ENCODE results near the gene USP49. TPM values are rescaled to one million over a fixed set of nuclear protein-coding genes. Genes with fewer than 3 reads are reported as not detected.

The USP49 gene
- total and polyA plus RNA-seq, 4 donors: 6.0 to 19.1 (median 12.4) TPM

DNA sequence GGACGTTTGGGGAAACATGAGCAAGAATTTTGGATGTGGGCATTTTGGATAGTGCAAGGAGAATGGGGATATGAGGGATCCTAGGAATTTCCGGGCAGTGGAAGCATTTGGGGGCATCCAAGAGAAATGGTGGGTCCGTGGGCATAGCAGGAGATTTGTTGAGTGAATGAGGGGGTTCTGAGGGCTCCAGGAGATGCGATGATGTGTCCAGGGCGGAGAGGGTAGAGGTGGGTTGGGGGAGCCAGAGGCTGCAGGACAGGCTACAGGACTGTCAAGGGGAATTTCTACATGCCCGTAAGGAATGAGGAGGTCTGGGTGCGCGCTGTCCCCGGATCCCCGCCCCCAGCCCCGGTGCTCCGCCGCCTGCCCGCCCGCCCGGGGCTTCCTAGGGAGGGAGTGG, 115.8 kb downstream of the USP49 start:
- H3K4me1 ChIP-seq (ENCODE audit: control insufficient read depth, insufficient read depth, low read length): peaks cover 19% of the 10 kb centered on the region
- H3K36me3 ChIP-seq (ENCODE audit: control insufficient read depth, insufficient read depth, low read length): peaks cover 30% of the 10 kb centered on the region
- no peaks in the 10 kb centered on the region for H3K27me3 ChIP-seq (ENCODE audit: control insufficient read depth, insufficient read depth, low read length)
- peak overlapping the region; percentile 55 for H3K4me3 ChIP-seq (ENCODE audit: low read depth, low read length)
- under 1% methylated on average over 11 of the region's 16 CpGs for WGBS (ENCODE audit: insufficient coverage)
- DNase-seq (ENCODE audit: low read depth in 4 of 6, low spot score in 6 of 6): no peak
- H3K9me3 ChIP-seq (ENCODE audit: control insufficient read depth, insufficient read depth, low read length): no peaks in the 10 kb centered on the region
- no peak overlapping the region for H3K27ac ChIP-seq (ENCODE audit: low read depth, low read length)

GRCh38 chr6:41778895-41779294, 116.3 kb downstream of the USP49 start:
- Histone ChIP-seq H3K27ac (ENCODE audit: low read depth, low read length) (no peak overlapping the region), H3K9me3 (ENCODE audit: control insufficient read depth, insufficient read depth, low read length) (no peaks in the 10 kb centered on the region), H3K36me3 (ENCODE audit: control insufficient read depth, insufficient read depth, low read length) (peaks cover 34% of the 10 kb centered on the region), H3K4me1 (ENCODE audit: control insufficient read depth, insufficient read depth, low read length) (peaks cover 19% of the 10 kb centered on the region), H3K27me3 (ENCODE audit: control insufficient read depth, insufficient read depth, low read length) (no peaks in the 10 kb centered on the region), H3K4me3 (ENCODE audit: low read depth, low read length) (peak overlapping the region; percentile 55)
- DNase-seq (ENCODE audit: low read depth in 4 of 6, low spot score in 6 of 6): no peak
- no CpG with 5 or more reads among the region's 6 CpGs for WGBS (ENCODE audit: insufficient coverage)

DNA sequence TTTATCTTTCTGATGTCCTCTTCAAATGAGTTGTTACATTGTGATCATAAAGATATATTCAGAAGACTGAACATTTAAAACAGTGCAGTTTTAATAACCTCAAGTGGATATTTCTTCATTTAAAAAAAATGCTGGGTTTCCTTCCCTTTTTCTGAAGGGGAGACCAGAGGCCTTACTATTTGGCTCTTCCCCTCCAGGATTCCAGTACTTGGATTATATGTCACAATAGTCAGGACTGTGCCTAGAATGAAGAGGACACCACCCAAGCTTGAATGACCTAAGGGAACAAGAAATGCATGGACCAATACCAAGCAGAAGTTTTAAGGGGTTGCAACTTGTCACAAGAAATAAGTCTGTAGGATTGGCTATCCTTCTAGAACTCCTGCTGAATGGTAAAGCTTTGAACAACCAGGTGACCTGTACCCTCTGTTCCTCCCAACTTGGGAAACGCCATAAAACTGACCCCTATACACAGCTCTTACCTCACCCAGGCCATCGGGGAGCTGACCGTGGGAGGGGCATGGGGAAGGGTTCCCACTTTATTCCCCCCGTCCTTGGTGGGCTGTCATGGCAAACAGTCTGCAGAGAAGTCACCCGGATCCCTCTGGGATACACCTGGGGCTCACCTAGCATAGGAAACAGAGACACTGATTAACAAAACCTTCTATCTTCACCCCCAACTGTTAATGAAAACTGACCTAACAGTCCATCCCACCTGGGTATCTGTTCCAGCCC, 117.5 kb downstream of the USP49 start:
- peaks cover 19% of the 10 kb centered on the region for H3K4me1 ChIP-seq (ENCODE audit: control insufficient read depth, insufficient read depth, low read length)
- H3K27me3 ChIP-seq (ENCODE audit: control insufficient read depth, insufficient read depth, low read length): no peaks in the 10 kb centered on the region
- H3K4me3 ChIP-seq (ENCODE audit: low read depth, low read length): no peak overlapping the region
- no peak for DNase-seq (ENCODE audit: low read depth in 4 of 6, low spot score in 6 of 6)
- no peak overlapping the region for H3K27ac ChIP-seq (ENCODE audit: low read depth, low read length)
- H3K36me3 ChIP-seq (ENCODE audit: control insufficient read depth, insufficient read depth, low read length): peaks cover 44% of the 10 kb centered on the region
- WGBS (ENCODE audit: insufficient coverage): 82% methylated on average over 4 of the region's 5 CpGs
- no peaks in the 10 kb centered on the region for H3K9me3 ChIP-seq (ENCODE audit: control insufficient read depth, insufficient read depth, low read length)

- peaks cover 8% of the 10 kb centered on the region for H3K4me1 ChIP-seq (ENCODE audit: control insufficient read depth, insufficient read depth, low read length)
- H3K27ac ChIP-seq (ENCODE audit: low read depth, low read length): no peak overlapping the region
- no peak overlapping the region for H3K4me3 ChIP-seq (ENCODE audit: low read depth, low read length)
- DNase-seq (ENCODE audit: low read depth in 4 of 6, low spot score in 6 of 6): no peak
- peaks cover 67% of the 10 kb centered on the region for H3K36me3 ChIP-seq (ENCODE audit: control insufficient read depth, insufficient read depth, low read length)
- no peaks in the 10 kb centered on the region for H3K9me3 ChIP-seq (ENCODE audit: control insufficient read depth, insufficient read depth, low read length)
- 96% methylated on average over 3 of the region's 13 CpGs for WGBS (ENCODE audit: insufficient coverage)
- no peaks in the 10 kb centered on the region for H3K27me3 ChIP-seq (ENCODE audit: control insufficient read depth, insufficient read depth, low read length)
Measured at GRCh38 chr6:41775293-41775882, 119.8 kb downstream of the USP49 start.

DNA sequence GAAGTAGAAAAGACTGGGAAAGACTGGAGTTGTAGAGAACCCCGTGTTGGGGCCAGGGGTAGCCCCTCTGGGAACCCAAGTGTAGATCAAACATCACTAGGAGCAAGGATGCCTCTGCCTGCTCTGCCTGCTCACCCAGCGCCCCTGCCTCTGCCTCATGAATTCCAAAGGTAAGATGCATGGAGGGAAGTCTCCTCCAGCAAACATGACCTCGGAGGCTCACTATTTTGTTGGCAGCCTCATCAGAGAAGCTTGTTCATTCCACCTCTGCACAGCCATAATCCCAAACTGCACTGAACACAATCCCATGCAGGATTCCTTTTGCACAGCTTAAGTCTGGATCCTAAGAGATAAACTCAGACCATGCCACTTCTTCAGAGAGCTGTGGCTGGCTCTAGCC, 120.3 kb downstream of the USP49 start:
- H3K4me1 ChIP-seq (ENCODE audit: control insufficient read depth, insufficient read depth, low read length): peaks cover 8% of the 10 kb centered on the region
- H3K27ac ChIP-seq (ENCODE audit: low read depth, low read length): no peak overlapping the region
- H3K4me3 ChIP-seq (ENCODE audit: low read depth, low read length): no peak overlapping the region
- no peaks in the 10 kb centered on the region for H3K9me3 ChIP-seq (ENCODE audit: control insufficient read depth, insufficient read depth, low read length)
- no peak for DNase-seq (ENCODE audit: low read depth in 4 of 6, low spot score in 6 of 6)
- H3K27me3 ChIP-seq (ENCODE audit: control insufficient read depth, insufficient read depth, low read length): no peaks in the 10 kb centered on the region
- H3K36me3 ChIP-seq (ENCODE audit: control insufficient read depth, insufficient read depth, low read length): peaks cover 73% of the 10 kb centered on the region
- 97% methylated on average over 3 of the region's 3 CpGs for WGBS (ENCODE audit: insufficient coverage)

DNA sequence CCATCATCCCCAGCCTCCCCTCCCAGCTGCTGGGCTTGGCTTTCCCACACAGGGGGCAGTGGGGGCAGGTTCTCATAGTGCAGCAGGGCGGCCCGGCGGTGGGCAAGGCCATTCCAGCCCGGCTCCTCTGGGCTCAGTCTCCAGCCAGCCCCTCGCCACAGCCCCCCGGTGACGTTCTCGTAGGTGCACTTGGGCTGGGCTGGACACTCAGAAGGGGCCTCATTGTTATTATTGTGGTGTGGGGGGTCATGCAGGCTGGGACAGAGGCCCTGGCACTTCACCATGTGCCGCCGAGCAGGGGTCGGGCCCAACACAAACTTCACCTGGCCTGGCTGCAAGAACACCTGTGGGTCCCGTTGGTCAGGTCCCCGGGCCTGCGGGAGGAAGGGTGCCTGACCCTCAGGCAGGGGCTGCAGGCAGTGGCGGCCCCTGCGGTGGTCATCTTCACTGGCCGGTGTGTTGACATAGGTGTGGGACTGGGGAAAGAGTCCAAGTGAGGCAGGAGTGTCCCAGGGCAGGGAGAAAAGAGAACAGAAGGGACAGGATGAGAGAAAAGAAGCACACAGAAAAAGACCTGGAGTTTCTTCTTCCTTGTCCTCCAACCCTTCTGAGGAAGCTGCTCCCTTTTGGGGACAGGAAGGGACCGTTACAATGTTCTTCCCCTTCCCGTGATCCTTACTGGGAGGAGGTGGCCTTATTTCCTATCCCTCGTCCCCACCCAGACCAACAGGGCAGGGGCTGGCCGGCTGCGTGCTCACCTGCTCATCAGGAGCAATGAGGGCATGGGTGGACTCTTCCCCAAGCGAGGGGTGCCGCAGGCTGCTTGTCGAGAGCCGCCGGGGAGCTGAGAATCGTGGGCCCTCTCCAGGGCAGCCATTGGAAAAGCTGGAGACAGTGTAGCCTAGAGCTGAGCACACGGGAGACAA, 123.9 kb downstream of the USP49 start:
- Histone ChIP-seq H3K27me3 (ENCODE audit: control insufficient read depth, insufficient read depth, low read length) (no peaks in the 10 kb centered on the region), H3K4me1 (ENCODE audit: control insufficient read depth, insufficient read depth, low read length) (peaks cover 3% of the 10 kb centered on the region), H3K36me3 (ENCODE audit: control insufficient read depth, insufficient read depth, low read length) (peaks cover 78% of the 10 kb centered on the region), H3K4me3 (ENCODE audit: low read depth, low read length) (no peak overlapping the region), H3K9me3 (ENCODE audit: control insufficient read depth, insufficient read depth, low read length) (no peaks in the 10 kb centered on the region), H3K27ac (ENCODE audit: low read depth, low read length) (no peak overlapping the region)
- DNase-seq (ENCODE audit: low read depth in 4 of 6, low spot score in 6 of 6): no peak
- WGBS (ENCODE audit: insufficient coverage): 95% methylated on average over 25 of the region's 29 CpGs

GRCh38 chr6:41770381-41771057, 124.7 kb downstream of the USP49 start:
- H3K27ac ChIP-seq (ENCODE audit: low read depth, low read length): no peak overlapping the region
- 95% methylated on average over 21 of the region's 30 CpGs for WGBS (ENCODE audit: insufficient coverage)
- H3K36me3 ChIP-seq (ENCODE audit: control insufficient read depth, insufficient read depth, low read length): peaks cover 71% of the 10 kb centered on the region

DNA sequence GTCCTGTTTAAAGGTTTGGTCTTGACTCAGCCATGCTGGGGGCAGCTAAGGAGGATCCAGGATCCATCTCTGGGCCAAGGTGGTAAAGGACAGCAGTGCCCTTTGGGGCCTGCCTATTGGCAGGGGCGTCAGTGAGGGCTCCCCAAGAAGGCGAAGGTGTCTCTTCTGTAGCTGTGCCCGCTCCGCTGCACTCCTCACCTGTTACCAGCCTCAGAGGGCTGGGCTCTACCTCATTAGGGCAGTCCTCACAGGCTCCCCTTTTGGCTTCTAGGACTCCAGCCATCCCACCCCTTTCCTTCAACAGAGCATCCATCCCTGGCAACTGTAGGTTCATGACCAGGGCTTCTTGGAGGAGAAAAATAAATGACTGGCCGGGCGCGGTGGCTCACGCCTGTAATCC, 125.8 kb downstream of the USP49 start:
- Histone ChIP-seq H3K36me3 (ENCODE audit: control insufficient read depth, insufficient read depth, low read length) (peaks cover 60% of the 10 kb centered on the region), H3K4me1 (ENCODE audit: control insufficient read depth, insufficient read depth, low read length) (peaks cover 3% of the 10 kb centered on the region), H3K4me3 (ENCODE audit: low read depth, low read length) (no peak overlapping the region), H3K27me3 (ENCODE audit: control insufficient read depth, insufficient read depth, low read length) (no peaks in the 10 kb centered on the region), H3K27ac (ENCODE audit: low read depth, low read length) (no peak overlapping the region), H3K9me3 (ENCODE audit: control insufficient read depth, insufficient read depth, low read length) (no peaks in the 10 kb centered on the region)
- DNase-seq (ENCODE audit: low read depth in 4 of 6, low spot score in 6 of 6): no peak
- 95% methylated on average over 5 of the region's 8 CpGs for WGBS (ENCODE audit: insufficient coverage)

More at GRCh38 chr6:41770381-41771057, 124.7 kb downstream of the USP49 start:
- Histone ChIP-seq H3K27me3 (ENCODE audit: control insufficient read depth, insufficient read depth, low read length) (no peaks in the 10 kb centered on the region), H3K4me3 (ENCODE audit: low read depth, low read length) (no peak overlapping the region), H3K4me1 (ENCODE audit: control insufficient read depth, insufficient read depth, low read length) (peaks cover 3% of the 10 kb centered on the region), H3K9me3 (ENCODE audit: control insufficient read depth, insufficient read depth, low read length) (no peaks in the 10 kb centered on the region)
- no peak for DNase-seq (ENCODE audit: low read depth in 4 of 6, low spot score in 6 of 6)
